GM18907 (cell line): Measurements from ENCODE around the gene TESMIN.

Experiments
- ATAC-seq: cut with Tn5 transposase; IDR thresholded peaks from one replicate; pipeline ENCODE4 v1.9.1; 2021; ENCODE audit warnings: mild to moderate bottlenecking, moderate library complexity; ENCODE audit not compliant: unreplicated experiment

The TESMIN gene

GRCh38 chr11:68751331-68751856 is at the start of gene TESMIN:
Gene TESMIN, minus strand, starts transcription at chr11:68751520. Its CDS starts 860 bp downstream, at chr11:68750660.
- no peak for ATAC-seq

GRCh38 chr11:68798221-68798813 is 47.0 kb upstream of the TESMIN start:
- no peak for ATAC-seq

GRCh38 chr11:68796801-68797200 is 45.5 kb upstream of the TESMIN start:
- no peak for ATAC-seq

GRCh38 chr11:68792400-68792966 is 41.2 kb upstream of the TESMIN start:
- no peak for ATAC-seq

GRCh38 chr11:68784653-68785052 is 33.3 kb upstream of the TESMIN start:
- no peak for ATAC-seq

GRCh38 chr11:68783216-68783821 is 32.0 kb upstream of the TESMIN start:
- ATAC-seq: no peak

GRCh38 chr11:68782711-68783110 is 31.4 kb upstream of the TESMIN start:
- no peak for ATAC-seq

GRCh38 chr11:68780829-68781228 is 29.5 kb upstream of the TESMIN start:
- no peak for ATAC-seq

GRCh38 chr11:68778205-68778604 is 26.9 kb upstream of the TESMIN start:
- no peak for ATAC-seq

GRCh38 chr11:68776442-68777235 is 25.3 kb upstream of the TESMIN start:
- no peak for ATAC-seq

- no peak for ATAC-seq
Measured at GRCh38 chr11:68775951-68776388, 24.6 kb upstream of the TESMIN start.

GRCh38 chr11:68774194-68774585 is 22.9 kb upstream of the TESMIN start:
- no peak for ATAC-seq

GRCh38 chr11:68773521-68774193 is 22.3 kb upstream of the TESMIN start:
- ATAC-seq: no peak

GRCh38 chr11:68772936-68773335 is 21.6 kb upstream of the TESMIN start:
- no peak for ATAC-seq

- ATAC-seq: no peak
Measured at GRCh38 chr11:68770781-68771180, 19.5 kb upstream of the TESMIN start.

GRCh38 chr11:68767672-68768071 is 16.4 kb upstream of the TESMIN start:
- ATAC-seq: no peak

GRCh38 chr11:68766786-68767185 is 15.5 kb upstream of the TESMIN start:
- no peak for ATAC-seq

- ATAC-seq: no peak
Measured at GRCh38 chr11:68764746-68765145, 13.4 kb upstream of the TESMIN start.

- no peak for ATAC-seq
Measured at GRCh38 chr11:68763926-68764657, 12.8 kb upstream of the TESMIN start.

GRCh38 chr11:68763181-68763721 is 11.9 kb upstream of the TESMIN start:
- ATAC-seq: no peak
